IMR-90 (cell line): ENCODE data around the gene CRABP1.

Experiments
- BHLHE40 ChIP-seq: fragments of 150-350 bp; IDR thresholded peaks from 2 replicates; pipeline ENCODE4 v1.6.1; 2016; ENCODE audit warnings: mild to moderate bottlenecking, low read depth, low read length
- RAD21 ChIP-seq: IDR thresholded peaks from 2 replicates; pipeline ENCODE4 v1.6.1; 2012; ENCODE audit warnings: low read length, improper control_type of control experiment
- TF ChIP-seq, protein P1 (sequence below): conservative IDR thresholded peaks from 2 replicates; pipeline ENCODE4 v1.5.1; 2012; ENCODE audit warnings: mild to moderate bottlenecking, low read depth, low read length, improper control_type of control experiment

GRCh38 chr15:78390242-78390641 lies 50.1 kb downstream of the CRABP1 start:
- TF ChIP-seq, protein P1, sequence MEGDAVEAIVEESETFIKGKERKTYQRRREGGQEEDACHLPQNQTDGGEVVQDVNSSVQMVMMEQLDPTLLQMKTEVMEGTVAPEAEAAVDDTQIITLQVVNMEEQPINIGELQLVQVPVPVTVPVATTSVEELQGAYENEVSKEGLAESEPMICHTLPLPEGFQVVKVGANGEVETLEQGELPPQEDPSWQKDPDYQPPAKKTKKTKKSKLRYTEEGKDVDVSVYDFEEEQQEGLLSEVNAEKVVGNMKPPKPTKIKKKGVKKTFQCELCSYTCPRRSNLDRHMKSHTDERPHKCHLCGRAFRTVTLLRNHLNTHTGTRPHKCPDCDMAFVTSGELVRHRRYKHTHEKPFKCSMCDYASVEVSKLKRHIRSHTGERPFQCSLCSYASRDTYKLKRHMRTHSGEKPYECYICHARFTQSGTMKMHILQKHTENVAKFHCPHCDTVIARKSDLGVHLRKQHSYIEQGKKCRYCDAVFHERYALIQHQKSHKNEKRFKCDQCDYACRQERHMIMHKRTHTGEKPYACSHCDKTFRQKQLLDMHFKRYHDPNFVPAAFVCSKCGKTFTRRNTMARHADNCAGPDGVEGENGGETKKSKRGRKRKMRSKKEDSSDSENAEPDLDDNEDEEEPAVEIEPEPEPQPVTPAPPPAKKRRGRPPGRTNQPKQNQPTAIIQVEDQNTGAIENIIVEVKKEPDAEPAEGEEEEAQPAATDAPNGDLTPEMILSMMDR, result no peak
- TF ChIP-seq RAD21, result no peak
- TF ChIP-seq BHLHE40, result no peak
